ENCODE results near the gene USH2A.

DNA sequence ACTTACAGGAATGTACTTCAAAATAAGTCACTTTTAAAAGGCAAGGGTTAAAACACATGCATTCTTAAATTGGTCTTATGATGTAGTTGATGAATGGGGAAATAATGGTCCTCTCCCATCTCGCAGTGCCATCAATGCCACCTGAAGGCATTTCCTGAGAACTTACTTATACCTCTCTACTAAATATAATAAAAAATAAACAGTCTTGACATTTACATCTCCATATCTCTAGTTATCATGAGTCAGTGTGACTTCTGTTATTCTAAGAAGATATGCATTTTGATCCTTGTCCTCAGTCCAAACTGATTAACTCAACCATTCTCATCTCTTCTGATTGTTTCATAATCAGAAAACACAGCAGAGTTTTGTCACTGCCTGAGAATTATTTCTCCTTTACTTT is 253.9 kb downstream of the USH2A start:
- TF ChIP-seq, protein P1, sequence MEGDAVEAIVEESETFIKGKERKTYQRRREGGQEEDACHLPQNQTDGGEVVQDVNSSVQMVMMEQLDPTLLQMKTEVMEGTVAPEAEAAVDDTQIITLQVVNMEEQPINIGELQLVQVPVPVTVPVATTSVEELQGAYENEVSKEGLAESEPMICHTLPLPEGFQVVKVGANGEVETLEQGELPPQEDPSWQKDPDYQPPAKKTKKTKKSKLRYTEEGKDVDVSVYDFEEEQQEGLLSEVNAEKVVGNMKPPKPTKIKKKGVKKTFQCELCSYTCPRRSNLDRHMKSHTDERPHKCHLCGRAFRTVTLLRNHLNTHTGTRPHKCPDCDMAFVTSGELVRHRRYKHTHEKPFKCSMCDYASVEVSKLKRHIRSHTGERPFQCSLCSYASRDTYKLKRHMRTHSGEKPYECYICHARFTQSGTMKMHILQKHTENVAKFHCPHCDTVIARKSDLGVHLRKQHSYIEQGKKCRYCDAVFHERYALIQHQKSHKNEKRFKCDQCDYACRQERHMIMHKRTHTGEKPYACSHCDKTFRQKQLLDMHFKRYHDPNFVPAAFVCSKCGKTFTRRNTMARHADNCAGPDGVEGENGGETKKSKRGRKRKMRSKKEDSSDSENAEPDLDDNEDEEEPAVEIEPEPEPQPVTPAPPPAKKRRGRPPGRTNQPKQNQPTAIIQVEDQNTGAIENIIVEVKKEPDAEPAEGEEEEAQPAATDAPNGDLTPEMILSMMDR (IDR thresholded peaks at IDR 0.05), result no peak
- TF ChIP-seq POLR2A (IDR thresholded peaks at IDR 0.05), result no peak

Data from tibial nerve (tissue), 3 donors.